CD4-positive, alpha-beta T cell treated with Interleukin-17A for 4 hours (primary cell): ENCODE data around the gene SHISA7.
"Not testable (repeated sequence)": the region's sequence is repeated elsewhere in the genome, so short reads cannot be mapped to it uniquely, and the experiment has no call there.

Experiments
- DNase-seq: peaks from one replicate; pipeline ENCODE4 v3.0.0-alpha.2; 2020; ENCODE audit warnings: mixed read lengths

The SHISA7 gene

GRCh38 chr19:55462722-55463121 lies 19.6 kb upstream of the SHISA7 start:
- no peak for DNase-seq

GRCh38 chr19:55461974-55462626 lies 19.0 kb upstream of the SHISA7 start:
- no peak for DNase-seq

GRCh38 chr19:55461259-55461973 lies 18.3 kb upstream of the SHISA7 start, which contains the start of gene ISOC2:
TSS of gene ISOC2 (minus strand) at chr19:55461642. CDS start at chr19:55456486, 5,156 bp downstream.
- DNase-seq, result peak; percentile 100

DNA sequence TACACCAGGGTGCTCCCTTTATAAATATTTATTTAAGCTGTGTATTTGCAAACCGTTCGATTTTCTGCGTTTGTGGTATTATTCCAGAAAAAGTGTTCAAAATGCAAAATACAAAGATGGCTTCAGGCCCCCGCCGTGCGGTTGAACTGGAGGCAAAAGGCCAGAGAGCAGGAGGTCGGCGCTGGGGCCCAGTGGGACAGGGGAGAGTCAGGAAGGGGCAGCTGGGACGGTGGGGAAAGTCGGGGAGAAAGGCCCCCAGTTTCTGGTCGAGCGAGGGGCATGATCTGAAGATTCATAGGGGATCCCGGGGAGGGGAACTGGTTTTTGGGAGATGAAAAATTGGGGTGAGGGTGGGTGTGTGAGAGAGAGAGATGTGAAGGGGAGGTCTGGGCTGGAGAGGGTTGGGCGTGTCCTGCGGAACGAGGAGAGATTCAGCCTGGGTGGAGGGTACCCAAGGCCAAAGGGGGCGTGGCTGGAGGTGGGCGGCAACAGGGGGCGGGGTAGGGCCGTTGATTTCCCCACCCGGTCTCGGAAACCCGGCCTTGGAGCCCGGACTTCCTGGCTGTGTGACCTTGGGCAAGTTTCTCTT lies 17.7 kb upstream of the SHISA7 start:
- peak; percentile 50 for DNase-seq

- no peak for DNase-seq
Observed at GRCh38 chr19:55459950-55460657, 17.0 kb upstream of the SHISA7 start.

- DNase-seq, result no peak
Observed at GRCh38 chr19:55459551-55459949, 16.4 kb upstream of the SHISA7 start.

DNA sequence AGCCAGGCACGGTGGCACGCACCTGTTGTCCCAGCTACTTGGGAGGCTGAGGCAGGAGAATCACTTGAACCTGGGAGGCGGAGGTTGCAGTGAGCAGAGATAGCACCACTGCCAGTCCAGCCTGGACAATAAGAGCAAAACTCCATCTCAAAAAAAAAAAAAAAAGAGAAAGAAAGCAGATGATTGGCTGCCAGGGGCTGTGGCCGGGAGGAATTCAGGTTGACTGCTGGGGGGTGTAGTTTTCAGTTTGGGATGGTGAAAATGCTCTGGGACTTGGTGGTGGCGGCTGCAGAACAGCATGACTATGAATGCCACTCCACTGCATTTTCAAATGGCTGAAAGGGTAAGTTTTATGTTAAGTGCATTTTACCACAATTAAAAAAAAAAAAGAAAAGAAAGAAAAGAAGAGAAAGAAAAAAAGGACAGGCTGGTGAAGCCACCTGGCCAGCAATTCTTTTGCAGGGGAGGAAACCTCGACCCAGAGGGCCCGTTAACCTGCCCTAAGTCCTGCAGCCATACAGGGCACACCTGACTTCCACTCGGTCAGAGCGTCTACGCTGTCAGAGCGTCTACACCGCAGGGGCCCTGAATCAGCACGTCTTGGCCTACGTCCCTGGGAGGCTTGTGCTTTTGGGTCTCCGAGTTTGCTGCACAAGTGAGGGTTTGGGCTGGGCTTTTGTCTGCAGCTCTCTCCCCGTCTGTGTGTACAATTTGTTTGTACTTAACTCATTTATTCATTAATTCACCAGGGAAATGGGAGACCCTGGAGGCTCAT lies 14.8 kb upstream of the SHISA7 start:
- DNase-seq, result no peak

DNA sequence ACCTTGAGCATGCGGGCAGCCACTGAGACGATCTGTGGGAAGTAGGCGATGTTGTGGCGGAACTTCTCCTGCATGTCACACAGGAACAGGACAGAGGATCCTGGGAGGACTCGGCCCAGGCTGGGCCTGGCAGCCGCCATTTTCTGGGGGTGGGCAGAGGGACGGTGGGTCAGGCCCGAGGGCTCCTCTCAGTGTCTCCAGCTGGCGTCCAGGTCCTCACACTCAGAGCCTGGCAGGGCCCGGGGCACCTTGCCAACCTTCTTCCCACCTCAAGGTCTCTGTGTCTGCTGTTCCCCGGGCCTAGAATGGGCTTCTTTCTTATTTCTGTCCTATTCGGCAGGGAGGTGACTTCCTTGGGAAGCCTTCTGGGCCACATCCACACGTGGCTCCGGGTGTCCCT lies 13.2 kb upstream of the SHISA7 start:
- DNase-seq, result no peak

GRCh38 chr19:55455576-55456235 lies 12.6 kb upstream of the SHISA7 start:
- DNase-seq, result no peak

DNA sequence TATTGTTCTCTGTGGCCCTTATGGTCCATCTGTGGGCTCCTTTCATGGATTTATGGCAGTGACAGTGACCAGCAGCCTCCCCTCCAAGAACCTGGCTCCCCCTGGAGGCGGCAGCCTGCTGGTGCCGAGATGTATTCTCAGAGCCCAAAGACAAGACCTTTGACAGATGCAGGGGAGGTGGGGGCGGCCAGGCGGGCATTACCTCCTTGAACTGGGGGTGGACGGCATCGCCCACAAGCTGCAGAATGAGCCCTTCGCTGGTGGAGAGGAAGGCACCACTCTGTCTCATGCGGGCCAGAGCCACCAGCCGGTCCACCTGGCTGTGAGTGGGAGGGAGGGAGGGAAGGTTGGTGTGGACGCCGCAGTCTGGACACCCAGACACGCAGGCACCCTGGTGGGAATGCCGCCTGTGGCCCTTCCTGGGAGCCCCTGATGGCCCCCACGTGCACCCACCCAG lies 11.7 kb upstream of the SHISA7 start:
- DNase-seq, result peak; percentile 65

GRCh38 chr19:55453511-55454260 lies 10.6 kb upstream of the SHISA7 start:
- no peak for DNase-seq

- peak; percentile 52 for DNase-seq
Observed at GRCh38 chr19:55452749-55453346, 9.7 kb upstream of the SHISA7 start.

DNA sequence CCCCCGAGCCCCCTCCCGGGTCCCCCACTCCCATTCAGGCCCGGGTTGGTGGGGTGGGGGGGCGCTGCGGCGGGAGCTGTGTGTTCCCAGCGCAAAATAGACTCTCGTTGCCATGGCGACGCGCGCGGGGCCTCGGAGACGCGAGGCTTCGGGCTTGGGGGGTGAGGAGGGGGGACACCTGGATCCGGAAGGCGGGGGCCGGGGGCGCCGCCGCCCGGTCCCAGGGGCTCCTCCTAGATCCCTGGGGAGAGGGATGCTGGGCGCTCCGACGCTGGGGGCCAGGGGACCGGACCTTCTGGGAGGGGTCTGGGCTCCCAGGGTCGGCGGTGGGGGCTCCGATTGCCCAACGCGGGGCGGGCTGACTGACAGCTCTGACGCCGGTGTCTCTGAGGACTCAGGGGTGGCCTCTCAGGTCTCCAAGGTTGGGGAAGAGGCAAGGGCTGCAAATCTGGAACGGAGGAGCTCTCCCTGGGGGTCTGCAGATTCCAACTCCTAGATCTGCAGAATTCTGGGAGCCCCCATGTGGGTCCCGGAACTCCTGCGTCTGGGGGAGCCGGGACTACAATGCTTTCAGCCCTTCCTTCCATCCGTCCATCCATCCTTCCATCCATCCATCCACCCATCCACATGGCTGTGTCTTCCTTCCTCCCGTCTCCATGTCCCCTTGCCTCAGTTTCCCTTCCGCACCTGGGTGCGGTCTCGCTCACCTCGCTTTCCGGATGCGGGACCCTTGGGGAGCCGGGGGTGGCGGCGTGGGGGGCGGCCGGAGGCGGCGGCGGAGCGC lies 9.1 kb upstream of the SHISA7 start:
- DNase-seq, result peak; percentile 32

DNA sequence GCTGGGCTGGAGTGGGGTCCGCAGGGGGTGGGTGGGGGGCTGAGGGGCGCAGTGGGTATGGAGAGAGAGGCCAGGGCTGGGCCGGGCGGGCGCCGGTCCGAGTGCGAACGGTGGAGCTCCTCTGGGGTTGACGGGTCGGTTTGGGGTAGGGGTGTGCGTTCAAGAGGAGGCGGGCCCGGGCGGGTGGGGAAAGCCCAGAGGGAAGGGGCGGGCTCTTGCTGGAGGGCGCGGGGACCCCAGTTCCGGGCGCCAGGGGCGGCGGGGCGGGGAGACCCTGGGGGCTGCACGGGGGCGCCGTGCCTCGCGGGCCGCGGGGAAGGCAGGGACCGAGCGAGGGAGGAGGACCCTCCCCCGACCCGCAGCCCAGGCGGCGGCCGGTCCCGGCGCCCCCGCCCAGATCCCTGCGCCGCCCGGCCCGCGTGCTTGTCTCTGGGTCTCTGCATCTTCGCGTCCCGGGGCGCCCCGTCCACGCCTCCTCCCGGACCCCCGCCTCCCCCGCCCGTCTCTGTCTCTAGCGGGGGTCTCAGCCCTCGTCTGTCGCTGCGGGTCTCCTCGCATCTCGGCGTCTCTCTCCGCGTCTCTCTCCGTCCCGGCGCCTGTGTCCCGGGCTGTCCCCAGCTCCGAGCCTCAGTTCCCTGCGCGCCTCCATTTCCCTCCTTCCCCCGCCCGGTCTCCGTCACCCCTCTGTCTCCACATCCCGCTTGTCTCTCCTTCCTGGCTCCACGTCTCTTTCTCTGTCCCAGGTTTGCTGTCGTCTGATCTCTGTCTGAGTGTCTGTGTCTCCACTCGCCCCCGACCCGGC lies 8.3 kb upstream of the SHISA7 start:
- DNase-seq, result peak; percentile 26

DNA sequence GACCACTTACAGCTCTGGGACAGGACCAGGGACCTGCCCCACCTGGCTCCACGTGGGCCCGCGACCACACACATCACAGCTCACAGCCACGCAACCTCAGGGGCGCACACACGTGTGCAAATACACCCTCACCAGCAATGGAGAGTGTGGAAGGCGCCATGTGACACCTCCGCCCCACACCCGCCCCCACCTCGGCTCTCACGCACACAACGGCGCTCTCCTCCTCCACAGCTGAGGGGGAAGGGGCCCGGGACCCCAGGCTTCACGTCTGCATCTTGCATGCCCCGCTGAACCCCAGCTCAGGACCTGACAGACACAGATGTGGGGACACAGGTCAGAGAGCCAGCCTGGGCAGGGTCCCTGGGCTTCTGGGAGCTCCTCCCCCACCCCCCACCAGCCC lies 6.4 kb upstream of the SHISA7 start:
- no peak for DNase-seq

- not testable (repeated sequence) for DNase-seq
Observed at GRCh38 chr19:55448175-55448490, 5.0 kb upstream of the SHISA7 start.

DNA sequence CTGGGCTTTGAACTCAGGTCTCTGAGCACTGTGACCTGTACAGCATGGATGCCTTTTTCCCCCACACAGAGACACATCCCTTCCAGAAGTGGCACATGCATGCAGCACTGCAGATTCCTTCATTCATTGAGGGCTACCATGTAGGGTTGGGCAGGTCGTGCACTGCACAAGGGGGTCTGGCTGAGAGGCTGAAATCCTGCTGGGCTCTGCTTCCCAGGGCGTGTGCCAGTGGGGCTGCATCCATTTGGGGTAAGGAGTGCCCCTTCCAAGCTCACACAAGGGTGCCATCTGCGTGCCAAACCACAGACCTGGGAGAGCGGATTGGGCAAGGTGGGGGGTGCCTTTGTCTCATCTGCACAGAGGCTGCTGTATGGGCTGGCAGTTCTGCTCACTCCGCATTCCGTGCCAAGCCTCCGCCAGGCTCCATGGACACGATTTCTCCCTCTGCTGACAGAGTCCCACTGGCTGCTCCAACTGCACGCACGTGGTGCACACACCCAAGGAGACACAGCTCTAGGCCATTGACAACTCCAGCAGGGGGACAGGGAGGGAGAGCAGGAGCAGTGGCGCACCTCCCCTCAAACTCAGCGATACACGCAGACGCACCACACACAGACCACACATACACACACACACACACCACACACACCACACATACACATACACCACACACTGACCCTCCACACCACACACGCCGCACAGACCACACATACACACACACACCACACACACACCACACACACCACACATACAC lies 4.5 kb upstream of the SHISA7 start:
- DNase-seq, result no peak

DNA sequence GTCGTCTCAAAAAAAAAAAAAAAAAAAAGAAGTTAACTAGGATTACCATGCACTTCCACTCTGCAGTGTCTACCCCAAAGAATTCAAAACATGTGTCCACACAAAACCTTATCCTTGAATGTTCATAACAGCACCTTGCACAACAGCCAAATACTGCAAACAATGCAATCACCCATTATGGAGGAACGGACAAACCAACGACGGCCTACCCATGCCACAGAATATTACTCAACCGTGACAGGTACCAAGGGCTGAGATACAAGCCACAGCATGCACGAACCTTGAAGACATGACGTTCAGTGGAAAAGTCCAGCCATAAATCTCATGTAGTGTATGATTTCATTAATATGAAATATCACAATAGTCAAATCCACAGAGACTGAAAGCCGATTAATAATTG lies 3.0 kb upstream of the SHISA7 start:
- no peak for DNase-seq

DNA sequence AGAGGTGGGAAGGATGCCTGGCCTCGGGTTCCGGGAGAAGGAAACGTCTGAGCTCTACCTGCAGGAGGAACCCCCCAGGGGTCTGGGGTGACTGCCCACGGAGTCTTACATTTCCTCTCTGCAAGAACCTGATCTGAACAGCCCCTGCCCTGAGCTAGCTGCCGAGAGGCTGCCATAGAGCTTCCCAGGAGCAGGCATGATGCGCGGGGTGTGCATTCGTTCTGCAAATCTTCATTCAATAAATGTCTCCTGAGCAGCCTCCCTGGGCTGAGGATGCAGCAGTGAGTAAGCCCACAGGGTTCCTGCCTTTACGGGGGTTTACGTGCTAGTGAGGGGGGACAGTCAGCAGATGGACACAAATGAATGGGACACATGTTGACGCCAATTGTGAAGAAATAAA lies 1.5 kb upstream of the SHISA7 start:
- DNase-seq, result no peak
